OCI-LY7 (cell line): ENCODE results near the gene PPAN. TPM values are rescaled to one million over a fixed set of nuclear protein-coding genes. Genes with fewer than 3 reads are reported as not detected.

Source experiments
- BruUV-seq: library from RNA; stranded (reverse); fragments of 400-500 nt; replicated peaks from 2 replicates; lab custom pipeline; 2021; lab: Mats Ljungman, UMichigan
- CTCF ChIA-PET: fragments of 300-600 bp; sonication (Branson Sonifier 250); formaldehyde crosslinking; loops from one replicate; lab custom pipeline; 2022; ENCODE audit warnings: antibody characterized with exemption; ENCODE audit not compliant: unreplicated experiment; lab: Charles Lee
- POLR2A ChIA-PET: fragments of 300-600 bp; sonication (Branson Sonifier 250); formaldehyde crosslinking; loops from one replicate; lab custom pipeline; 2022; ENCODE audit warnings: antibody characterized with exemption; lab: Charles Lee
- DNase-seq: peaks from one replicate; pipeline ENCODE4 v3.0.0-alpha.2; 2015; ENCODE audit warnings: low spot score
- H2AFZ ChIP-seq: fragments of 200-600 bp; sonication (generic), shearing (Covaris generic); 2 replicates; pipeline ENCODE4 v1.6.1; 2014; ENCODE audit warnings: mild to moderate bottlenecking, antibody characterized with exemption, low read length, moderate library complexity
- H3K27ac ChIP-seq: fragments of 200-600 bp; sonication (generic); 2 replicates; pipeline ENCODE4 v1.5.1; 2014; ENCODE audit warnings: mixed run types, low read depth, mild to moderate bottlenecking, moderate library complexity, low read length, inconsistent platforms; ENCODE audit not compliant: poor library complexity, severe bottlenecking
- H3K36me3 ChIP-seq: fragments of 200-600 bp; sonication (generic); 2 replicates; pipeline ENCODE4 v1.6.1; 2014; ENCODE audit warnings: mild to moderate bottlenecking, antibody characterized with exemption, low read length, moderate library complexity, mixed read lengths; ENCODE audit not compliant: insufficient read depth
- H3K4me1 ChIP-seq: fragments of 200-600 bp; sonication (generic); 2 replicates; pipeline ENCODE4 v1.5.1; 2014; ENCODE audit warnings: mild to moderate bottlenecking, low read length; ENCODE audit not compliant: insufficient read depth, poor library complexity, severe bottlenecking
- H3K4me2 ChIP-seq: fragments of 200-600 bp; sonication (generic); 2 replicates; pipeline ENCODE4 v1.6.1; 2014; ENCODE audit warnings: mild to moderate bottlenecking, low read length
- H3K4me3 ChIP-seq: fragments of 200-600 bp; sonication (generic); 2 replicates; pipeline ENCODE4 v1.5.1; 2014; ENCODE audit warnings: mild to moderate bottlenecking, low read depth, low read length; ENCODE audit not compliant: poor library complexity, severe bottlenecking
- H3K79me2 ChIP-seq: fragments of 200-600 bp; sonication (generic); 2 replicates; pipeline ENCODE4 v1.6.1; 2016; ENCODE audit warnings: low read depth, mild to moderate bottlenecking, low read length, moderate library complexity, mixed read lengths; ENCODE audit not compliant: insufficient read depth
- H3K9me2 ChIP-seq: fragments of 200-600 bp; sonication (generic); 2 replicates; pipeline ENCODE4 v1.6.1; 2016; ENCODE audit warnings: mild to moderate bottlenecking, low read length, mixed read lengths; ENCODE audit not compliant: insufficient read depth
- H3K9me3 ChIP-seq: fragments of 200-600 bp; sonication (generic); 2 replicates; pipeline ENCODE4 v1.6.1; 2014; ENCODE audit warnings: mild to moderate bottlenecking, mixed run types, low read length, mixed read lengths
- H4K20me1 ChIP-seq: fragments of 200-600 bp; sonication (generic); 2 replicates; pipeline ENCODE4 v1.6.1; 2014; ENCODE audit warnings: mild to moderate bottlenecking, antibody characterized with exemption, low read length, moderate library complexity, mixed read lengths; ENCODE audit not compliant: insufficient read depth
- CTCF ChIP-seq: fragments of 200-600 bp; sonication (generic); conservative IDR thresholded peaks from 2 replicates; pipeline ENCODE4 v1.5.1; 2014; ENCODE audit warnings: mild to moderate bottlenecking, antibody characterized with exemption, low read length, moderate library complexity, mixed read lengths
- EZH2phosphoT487 ChIP-seq: fragments of 200-600 bp; sonication (generic); IDR thresholded peaks from 2 replicates; pipeline ENCODE4 v1.6.1; 2018; ENCODE audit warnings: low read depth, borderline replicate concordance, mild to moderate bottlenecking, mixed run types, antibody characterized with exemption, low read length, moderate library complexity, mixed read lengths
- intact Hi-C: fragments of 100-400 bp; cut with micrococcal nuclease; formaldehyde crosslinking; loops from one replicate; pipeline ENCODE4 v1.10.0; 2022; ENCODE audit not compliant: unreplicated experiment
- total RNA-seq, 2 experiments: library from RNA; depleted of rRNA in 1 of 2; stranded (reverse); fragments of >200 nt in 1 of 2; shearing (Covaris generic) in 1 of 2; gene quantifications; 2 replicates each; pipeline ENCODE4 v1.2.3, GENCODE V29; 2014 to 2022

PPAN gene
- total RNA-seq, 2 experiments from 2014 or later = 77.1 to 116 TPM

DNA sequence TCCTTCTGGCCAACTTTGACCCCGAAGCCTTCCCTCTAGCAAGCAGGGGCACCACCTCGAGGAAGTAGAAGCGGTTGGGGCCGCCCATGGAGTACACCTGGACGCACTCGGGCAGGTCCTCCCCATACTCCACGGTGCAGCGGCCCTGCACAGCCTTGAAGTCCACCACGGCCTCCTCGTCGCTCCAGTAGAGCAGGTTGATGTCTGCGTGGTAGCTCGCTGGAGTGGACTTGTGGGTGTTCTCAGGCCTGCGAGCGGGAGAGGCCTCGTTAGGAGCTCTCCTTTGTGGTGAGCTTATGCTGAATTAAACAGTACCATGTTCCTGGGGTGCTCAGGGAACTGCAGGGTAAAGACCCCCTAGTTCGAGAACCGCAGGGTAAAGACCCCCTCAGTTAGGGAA is 35.8 kb downstream of the PPAN start:
- no peak overlapping the region for H3K27ac ChIP-seq
- ChIA-PET POLR2A (no interaction called here), CTCF (no interaction called here)
- no peaks in the 10 kb centered on the region for H3K4me1 ChIP-seq
- no TSS peak for BruUV-seq
- peaks cover 5% of the 10 kb centered on the region; the same call in 1 of the 2 replicates for H4K20me1 ChIP-seq
- H3K4me2 ChIP-seq = no peak overlapping the region
- H3K4me3 ChIP-seq = no peak overlapping the region
- intact Hi-C loops = no loop called here
- H3K9me2 ChIP-seq = no peaks in the 10 kb centered on the region
- H3K9me3 ChIP-seq = no peaks in the 10 kb centered on the region
- H2AFZ ChIP-seq = no peak overlapping the region
- TF ChIP-seq CTCF (no peak), EZH2phosphoT487 (no peak)
- no peak for DNase-seq
- no peaks in the 10 kb centered on the region; the same call in 1 of the 2 replicates for H3K79me2 ChIP-seq
- peaks cover 99% of the 10 kb centered on the region for H3K36me3 ChIP-seq

- no peak for TF ChIP-seq EZH2phosphoT487
- CTCF ChIA-PET = interaction anchor here (0.6 kb wide), 1 partner anchor 27 kb away, joined by 3 read pairs; no protein-coding TSS in a partner anchor
- no peak for DNase-seq
- intact Hi-C loops = no loop called here
- Histone ChIP-seq H3K9me3 (no peaks in the 10 kb centered on the region), H3K9me2 (no peaks in the 10 kb centered on the region), H3K4me2 (no peak overlapping the region), H3K4me3 (no peak overlapping the region), H4K20me1 (peaks cover 5% of the 10 kb centered on the region; the same call in 1 of the 2 replicates), H3K36me3 (peaks cover 99% of the 10 kb centered on the region), H3K79me2 (no peaks in the 10 kb centered on the region; the same call in 1 of the 2 replicates), H3K4me1 (no peaks in the 10 kb centered on the region), H3K27ac (no peak overlapping the region), H2AFZ (no peak overlapping the region)
- BruUV-seq = no TSS peak
- POLR2A ChIA-PET = no interaction called here
Measured at GRCh38 chr19:10142701-10143375, 36.7 kb downstream of the PPAN start.

- no peak for TF ChIP-seq CTCF
- no peak for TF ChIP-seq EZH2phosphoT487
- BruUV-seq = no TSS peak
- Histone ChIP-seq H4K20me1 (peaks cover 5% of the 10 kb centered on the region; the same call in 1 of the 2 replicates), H3K9me2 (no peaks in the 10 kb centered on the region), H3K79me2 (no peaks in the 10 kb centered on the region; the same call in 1 of the 2 replicates), H3K9me3 (no peaks in the 10 kb centered on the region), H3K36me3 (peaks cover 98% of the 10 kb centered on the region), H3K27ac (no peak overlapping the region), H3K4me2 (no peak overlapping the region), H3K4me3 (no peak overlapping the region), H3K4me1 (no peaks in the 10 kb centered on the region), H2AFZ (no peak overlapping the region)
- DNase-seq = no peak
- POLR2A ChIA-PET = no interaction called here
- CTCF ChIA-PET = no interaction called here
- intact Hi-C loops = no loop called here
Measured at GRCh38 chr19:10143681-10144080, 37.5 kb downstream of the PPAN start.
